SK-N-MC (cell line): ENCODE results near the gene TMEM220.
"Not testable (repeated sequence)": the region's sequence is repeated elsewhere in the genome, so short reads cannot be mapped to it uniquely, and the experiment has no call there.

Source experiments
- DNase-seq: peaks from one replicate; pipeline ENCODE4 v3.0.0-alpha.2; 2011; ENCODE audit warnings: low read depth, low spot score
- H3K27ac ChIP-seq: fragments of 200-600 bp; sonication (generic); 2 replicates; pipeline ENCODE4 v1.5.1; 2016; ENCODE audit warnings: mixed run types
- H3K36me3 ChIP-seq: fragments of 200-600 bp; sonication (generic); 2 replicates; pipeline ENCODE4 v1.6.1; 2017; ENCODE audit warnings: antibody characterized with exemption, low read length, mixed read lengths; ENCODE audit not compliant: insufficient read depth
- H3K4me3 ChIP-seq: fragments of 200-600 bp; sonication (generic); 2 replicates; pipeline ENCODE4 v1.5.1; 2016
- H3K9ac ChIP-seq: fragments of 200-600 bp; sonication (generic); 2 replicates; pipeline ENCODE4 v1.8.0; 2017; ENCODE audit warnings: mixed run types, mixed read lengths; ENCODE audit not compliant: insufficient read length
- H3K9me3 ChIP-seq: fragments of 200-600 bp; sonication (generic); 2 replicates; pipeline ENCODE4 v1.6.1; 2017; ENCODE audit warnings: low read depth, mild to moderate bottlenecking, antibody characterized with exemption, low read length, moderate library complexity, mixed read lengths
- EZH2 ChIP-seq: fragments of 200-600 bp; sonication (generic); IDR thresholded peaks from one replicate; pipeline ENCODE4 v1.6.1; 2017; ENCODE audit warnings: antibody characterized with exemption
- FOXP2 ChIP-seq: optimal IDR thresholded peaks from 2 replicates; pipeline ENCODE3; 2011; ENCODE audit warnings: mild to moderate bottlenecking, moderate library complexity; ENCODE audit not compliant: insufficient read depth; ENCODE audit errors: extremely low read length, control extremely low read depth
- POLR2AphosphoS5 ChIP-seq: IDR thresholded peaks from 2 replicates; pipeline ENCODE4 v1.6.1; 2012; ENCODE audit warnings: mild to moderate bottlenecking, low read depth, low read length, borderline replicate concordance

TMEM220 gene

GRCh38 chr17:10699856-10700255 lies 30.0 kb downstream of the TMEM220 start:
- no peak overlapping the region for H3K4me3 ChIP-seq
- H3K9me3 ChIP-seq, result no peaks in the 10 kb centered on the region
- H3K36me3 ChIP-seq, result peaks cover 20% of the 10 kb centered on the region
- DNase-seq, result no peak
- TF ChIP-seq FOXP2 (no peak), POLR2AphosphoS5 (no peak), EZH2 (no peak)
- no peak overlapping the region for H3K9ac ChIP-seq
- H3K27ac ChIP-seq, result no peak overlapping the region; the same call in 1 of the 2 replicates

GRCh38 chr17:10698096-10698818 lies 31.6 kb downstream of the TMEM220 start:
- DNase-seq, result no peak
- no peak for TF ChIP-seq EZH2
- no peak for TF ChIP-seq FOXP2
- TF ChIP-seq POLR2AphosphoS5, result no peak

GRCh38 chr17:10697092-10698081 lies 32.4 kb downstream of the TMEM220 start, which contains the start of the genes ADPRM and SCO1:
Gene ADPRM, plus strand, starts transcription at chr17:10697594. Its CDS starts 7,333 bp downstream, at chr17:10704927.
Gene SCO1, minus strand, starts transcription at chr17:10697533. Its CDS starts 26 bp downstream, at chr17:10697507.
- Histone ChIP-seq H3K27ac (peak within 1 kb of the TSS; percentile 43), H3K9me3 (no peaks in the 10 kb centered on the region), H3K36me3 (peaks cover 33% of the 10 kb centered on the region), H3K4me3 (peak within 1 kb of the TSS; percentile 85), H3K9ac (peak within 1 kb of the TSS; percentile 83)
- TF ChIP-seq FOXP2 (no peak), POLR2AphosphoS5 (peak; percentile 83; the same call in 1 of the 2 replicates)
- DNase-seq, result peak; percentile 20

More at GRCh38 chr17:10698096-10698818, 31.6 kb downstream of the TMEM220 start:
- Histone ChIP-seq H3K27ac (peak overlapping the region; percentile 43), H3K9me3 (no peaks in the 10 kb centered on the region), H3K4me3 (peak overlapping the region; percentile 85), H3K36me3 (peaks cover 25% of the 10 kb centered on the region), H3K9ac (peak overlapping the region; percentile 83)

- not testable (repeated sequence) for DNase-seq, H3K9me3 ChIP-seq, H3K27ac ChIP-seq
- peak overlapping the region; percentile 85 for H3K4me3 ChIP-seq
- peak overlapping the region; percentile 83 for H3K9ac ChIP-seq
- peaks cover 48% of the 10 kb centered on the region for H3K36me3 ChIP-seq
These were observed 33.9 kb downstream of the TMEM220 start for GRCh38 chr17:10695875-10696407.

GRCh38 chr17:10687499-10687898 lies 42.3 kb downstream of the TMEM220 start:
- H3K9me3 ChIP-seq, result no peaks in the 10 kb centered on the region
- no peak overlapping the region for H3K4me3 ChIP-seq
- DNase-seq, result no peak
- TF ChIP-seq POLR2AphosphoS5 (no peak), EZH2 (no peak), FOXP2 (no peak)
- peaks cover 95% of the 10 kb centered on the region for H3K36me3 ChIP-seq
- no peak overlapping the region for H3K27ac ChIP-seq
- H3K9ac ChIP-seq, result no peak overlapping the region

GRCh38 chr17:10683853-10684252 lies 46.0 kb downstream of the TMEM220 start:
- DNase-seq, result no peak
- TF ChIP-seq POLR2AphosphoS5 (no peak), EZH2 (no peak), FOXP2 (no peak)
- no peak overlapping the region for H3K9ac ChIP-seq
- no peak overlapping the region for H3K4me3 ChIP-seq
- peaks cover 89% of the 10 kb centered on the region for H3K36me3 ChIP-seq
- no peaks in the 10 kb centered on the region for H3K9me3 ChIP-seq
- H3K27ac ChIP-seq, result no peak overlapping the region

- H3K9me3 ChIP-seq, result no peaks in the 10 kb centered on the region
- peaks cover 86% of the 10 kb centered on the region for H3K36me3 ChIP-seq
- no peak overlapping the region for H3K9ac ChIP-seq
- TF ChIP-seq FOXP2, result no peak
- peak overlapping the region; percentile 67; the same call in 1 of the 2 replicates for H3K27ac ChIP-seq
- no peak for DNase-seq
- no peak overlapping the region for H3K4me3 ChIP-seq
These were observed 47.9 kb downstream of the TMEM220 start for GRCh38 chr17:10681866-10682446.

- TF ChIP-seq POLR2AphosphoS5 (no peak), EZH2 (no peak), FOXP2 (no peak)
- Histone ChIP-seq H3K9ac (no peak overlapping the region), H3K27ac (no peak overlapping the region), H3K9me3 (no peaks in the 10 kb centered on the region), H3K36me3 (peaks cover 32% of the 10 kb centered on the region), H3K4me3 (no peak overlapping the region)
- no peak for DNase-seq
These were observed 55.1 kb downstream of the TMEM220 start for GRCh38 chr17:10674704-10675103.
